ENCODE data around the gene ABL1. TPM values are rescaled to one million over a fixed set of nuclear protein-coding genes. Genes with fewer than 3 reads are reported as not detected.

ABL1 gene
- polyA plus RNA-seq, 3 donors: 73.8 to 75.8 (median 73.9) TPM

- DNase-seq (ENCODE audit: low read depth in 3 of 3, low spot score in 2 of 3): no peak
These were observed 35.7 kb downstream of the ABL1 start for GRCh38 chr9:130870491-130871381.

DNA sequence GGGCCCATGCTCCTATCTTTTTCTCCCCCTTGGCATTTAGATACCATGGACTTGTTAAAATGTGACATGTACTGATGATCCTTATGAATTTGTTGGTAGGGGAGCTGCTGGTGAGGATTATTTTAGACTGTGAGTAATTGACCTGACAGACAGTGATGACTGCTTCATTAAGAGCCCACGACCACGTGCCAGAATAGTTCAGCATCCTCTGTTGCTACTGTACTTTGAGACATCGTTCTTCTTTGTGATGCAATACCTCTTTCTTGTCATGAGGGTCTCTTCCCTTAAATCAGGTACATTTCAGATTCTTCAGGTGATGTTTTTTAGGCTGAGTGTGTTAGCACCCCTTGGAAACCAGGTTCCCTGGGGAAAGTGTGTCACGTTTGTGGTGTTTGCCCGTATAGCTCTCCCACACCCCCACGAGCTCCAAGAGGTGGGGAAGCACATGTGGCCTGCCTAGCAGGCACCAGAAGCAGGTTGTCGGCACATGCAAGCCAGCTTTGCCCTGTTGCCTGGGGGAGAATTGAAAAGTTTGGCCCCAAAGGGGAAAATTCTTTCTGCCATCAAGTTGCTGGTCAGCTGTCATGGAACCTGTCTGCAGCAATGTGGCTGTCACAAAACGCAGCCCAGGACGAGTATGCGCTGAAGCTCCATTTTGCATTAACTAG is 36.5 kb downstream of the ABL1 start:
- no peak for DNase-seq (ENCODE audit: low read depth in 3 of 3, low spot score in 2 of 3)

- DNase-seq (ENCODE audit: low read depth in 3 of 3, low spot score in 2 of 3): no peak
These were observed 37.0 kb downstream of the ABL1 start for GRCh38 chr9:130872093-130872492.

- no peak for DNase-seq (ENCODE audit: low read depth in 3 of 3, low spot score in 2 of 3)
These were observed 37.5 kb downstream of the ABL1 start for GRCh38 chr9:130872508-130872907.

GRCh38 chr9:130872912-130873503 is 38.0 kb downstream of the ABL1 start:
- no peak for DNase-seq (ENCODE audit: low read depth in 3 of 3, low spot score in 2 of 3)

- no peak for DNase-seq (ENCODE audit: low read depth in 3 of 3, low spot score in 2 of 3)
These were observed 38.9 kb downstream of the ABL1 start for GRCh38 chr9:130873966-130874365.

- DNase-seq (ENCODE audit: low read depth in 3 of 3, low spot score in 2 of 3): no peak
These were observed 39.7 kb downstream of the ABL1 start for GRCh38 chr9:130874783-130875182.

DNA sequence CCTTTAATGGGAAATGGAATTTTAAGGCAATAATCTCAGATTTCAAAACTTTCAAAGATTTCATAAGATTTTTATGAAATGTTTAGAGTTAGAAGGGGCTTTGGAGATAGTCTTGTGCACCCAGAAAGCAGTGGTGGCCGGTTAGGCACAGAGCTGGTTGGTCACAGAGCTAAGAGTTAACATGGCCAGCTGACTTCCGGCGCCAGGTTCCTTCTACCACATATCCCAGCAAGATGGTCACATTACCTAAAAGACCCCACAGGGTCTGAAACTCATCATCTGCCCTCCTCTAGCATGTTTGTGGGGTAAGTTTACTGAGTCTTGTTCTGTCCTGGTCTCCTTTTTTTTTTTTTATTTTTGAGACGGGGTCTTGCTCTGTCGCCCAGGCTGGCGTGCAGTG is 42.2 kb downstream of the ABL1 start:
- no peak for DNase-seq (ENCODE audit: low read depth in 3 of 3, low spot score in 2 of 3)

DNA sequence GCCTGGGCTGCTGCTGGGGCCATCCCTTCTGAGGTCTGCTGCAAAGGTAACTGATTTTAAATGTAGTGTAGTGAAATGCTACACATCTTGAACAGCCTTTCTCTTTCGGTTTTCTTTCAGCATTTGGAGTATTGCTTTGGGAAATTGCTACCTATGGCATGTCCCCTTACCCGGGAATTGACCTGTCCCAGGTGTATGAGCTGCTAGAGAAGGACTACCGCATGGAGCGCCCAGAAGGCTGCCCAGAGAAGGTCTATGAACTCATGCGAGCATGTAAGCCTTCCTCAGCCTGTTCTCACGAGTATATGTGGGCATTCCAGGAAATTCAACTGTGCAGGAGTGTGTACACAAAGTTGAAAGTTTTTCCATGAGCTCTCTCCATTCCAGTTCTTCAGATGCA is 43.2 kb downstream of the ABL1 start:
- DNase-seq (ENCODE audit: low read depth in 3 of 3, low spot score in 2 of 3): no peak

GRCh38 chr9:130879863-130880411 is 44.9 kb downstream of the ABL1 start:
- no peak for DNase-seq (ENCODE audit: low read depth in 3 of 3, low spot score in 2 of 3)

DNA sequence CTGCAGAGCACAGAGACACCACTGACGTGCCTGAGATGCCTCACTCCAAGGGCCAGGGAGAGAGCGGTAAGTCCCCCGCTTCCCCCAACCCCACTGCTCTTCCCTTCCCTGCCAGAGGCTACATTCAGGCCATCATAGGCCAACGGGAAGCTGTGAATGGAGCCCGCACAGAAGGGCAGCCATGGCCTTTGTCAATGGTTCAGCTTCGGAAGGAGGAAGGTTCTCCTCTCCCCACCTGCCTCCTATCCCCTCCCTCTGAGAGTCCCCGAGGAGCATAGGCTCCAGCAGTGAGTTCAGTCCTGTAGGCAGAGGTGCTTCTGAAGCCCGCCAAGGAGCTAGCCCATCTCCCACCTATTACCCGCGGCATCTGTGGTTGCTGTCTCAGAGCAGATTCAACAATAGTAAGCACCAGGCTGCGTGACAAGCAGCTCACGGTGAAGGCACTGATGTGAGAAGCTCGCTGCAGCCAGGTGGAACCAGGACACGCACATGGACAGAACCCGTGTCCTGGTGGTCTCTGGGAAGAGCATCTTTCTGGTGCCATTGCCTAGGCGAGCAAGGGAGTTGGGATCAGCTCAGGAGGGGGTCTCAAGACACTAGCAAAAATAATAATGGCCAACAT is 45.7 kb downstream of the ABL1 start:
- no peak for DNase-seq (ENCODE audit: low read depth in 3 of 3, low spot score in 2 of 3)

DNA sequence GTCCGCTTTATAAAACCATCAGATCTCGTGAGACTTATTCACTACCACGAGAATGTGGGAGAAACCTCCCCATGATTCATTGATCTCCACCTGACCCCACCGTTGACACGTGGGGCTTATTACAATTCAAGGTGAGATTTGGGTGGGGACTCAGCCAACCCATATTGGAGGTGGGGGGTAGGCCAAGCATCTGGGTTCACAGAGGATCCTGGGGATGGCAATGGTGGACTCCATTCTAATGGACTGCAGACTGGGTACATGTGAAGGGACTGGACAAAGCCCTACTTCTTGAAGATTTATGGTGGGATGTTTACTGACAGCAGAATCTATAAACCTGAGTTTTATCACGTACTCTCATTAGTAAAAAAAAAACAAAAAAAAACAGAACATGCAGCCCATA is 46.5 kb downstream of the ABL1 start:
- DNase-seq (ENCODE audit: low read depth in 3 of 3, low spot score in 2 of 3): no peak

DNA sequence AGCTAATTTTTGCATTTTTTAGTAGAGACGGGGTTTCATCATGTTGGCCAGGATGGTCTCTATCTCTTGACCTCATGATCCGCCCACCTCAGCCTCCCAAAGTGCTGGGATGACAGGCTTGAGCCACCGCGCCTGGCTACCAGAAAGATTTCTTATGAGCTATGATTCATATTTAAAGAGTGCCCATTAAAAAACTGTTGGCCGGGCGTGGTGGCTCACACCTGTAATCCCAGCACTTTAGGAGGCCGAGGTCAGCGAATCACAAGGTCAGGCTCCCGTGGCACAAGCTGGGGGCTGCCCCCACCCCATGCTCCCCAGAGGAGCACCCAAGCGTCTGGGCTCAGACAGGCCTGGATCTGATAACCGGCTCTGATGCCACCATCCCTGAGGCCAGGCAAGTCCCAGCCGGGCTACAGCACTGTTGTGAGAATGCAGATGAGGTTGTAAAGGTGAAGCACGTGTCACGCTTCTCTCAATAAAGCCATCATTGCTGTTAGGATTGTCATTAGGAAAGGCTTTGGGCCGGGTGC is 47.7 kb downstream of the ABL1 start:
- no peak for DNase-seq (ENCODE audit: low read depth in 3 of 3, low spot score in 2 of 3)

DNA sequence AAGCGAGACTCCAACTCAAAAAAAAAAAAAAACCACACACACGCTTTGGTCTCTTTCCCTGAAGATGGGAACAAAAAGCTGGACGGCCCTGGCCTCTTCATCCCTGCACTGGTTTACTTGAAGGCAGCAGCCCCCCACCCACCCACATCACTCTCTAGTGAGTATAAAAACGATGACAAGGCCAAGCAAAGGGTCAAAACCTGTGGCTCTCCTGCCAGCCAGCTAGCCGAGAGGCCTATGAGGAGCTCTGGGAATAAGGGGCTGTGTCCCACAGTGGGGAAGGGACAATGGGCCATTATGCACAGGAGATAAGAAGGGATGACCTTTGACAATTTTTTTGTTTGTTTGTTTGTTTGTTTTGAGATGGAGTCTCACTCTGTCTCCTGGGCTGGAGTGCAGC is 48.4 kb downstream of the ABL1 start:
- DNase-seq (ENCODE audit: low read depth in 3 of 3, low spot score in 2 of 3): no peak

DNA sequence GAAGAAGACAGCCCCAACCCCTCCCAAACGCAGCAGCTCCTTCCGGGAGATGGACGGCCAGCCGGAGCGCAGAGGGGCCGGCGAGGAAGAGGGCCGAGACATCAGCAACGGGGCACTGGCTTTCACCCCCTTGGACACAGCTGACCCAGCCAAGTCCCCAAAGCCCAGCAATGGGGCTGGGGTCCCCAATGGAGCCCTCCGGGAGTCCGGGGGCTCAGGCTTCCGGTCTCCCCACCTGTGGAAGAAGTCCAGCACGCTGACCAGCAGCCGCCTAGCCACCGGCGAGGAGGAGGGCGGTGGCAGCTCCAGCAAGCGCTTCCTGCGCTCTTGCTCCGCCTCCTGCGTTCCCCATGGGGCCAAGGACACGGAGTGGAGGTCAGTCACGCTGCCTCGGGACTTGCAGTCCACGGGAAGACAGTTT is 49.1 kb downstream of the ABL1 start:
- DNase-seq (ENCODE audit: low read depth in 3 of 3, low spot score in 2 of 3): no peak

DNA sequence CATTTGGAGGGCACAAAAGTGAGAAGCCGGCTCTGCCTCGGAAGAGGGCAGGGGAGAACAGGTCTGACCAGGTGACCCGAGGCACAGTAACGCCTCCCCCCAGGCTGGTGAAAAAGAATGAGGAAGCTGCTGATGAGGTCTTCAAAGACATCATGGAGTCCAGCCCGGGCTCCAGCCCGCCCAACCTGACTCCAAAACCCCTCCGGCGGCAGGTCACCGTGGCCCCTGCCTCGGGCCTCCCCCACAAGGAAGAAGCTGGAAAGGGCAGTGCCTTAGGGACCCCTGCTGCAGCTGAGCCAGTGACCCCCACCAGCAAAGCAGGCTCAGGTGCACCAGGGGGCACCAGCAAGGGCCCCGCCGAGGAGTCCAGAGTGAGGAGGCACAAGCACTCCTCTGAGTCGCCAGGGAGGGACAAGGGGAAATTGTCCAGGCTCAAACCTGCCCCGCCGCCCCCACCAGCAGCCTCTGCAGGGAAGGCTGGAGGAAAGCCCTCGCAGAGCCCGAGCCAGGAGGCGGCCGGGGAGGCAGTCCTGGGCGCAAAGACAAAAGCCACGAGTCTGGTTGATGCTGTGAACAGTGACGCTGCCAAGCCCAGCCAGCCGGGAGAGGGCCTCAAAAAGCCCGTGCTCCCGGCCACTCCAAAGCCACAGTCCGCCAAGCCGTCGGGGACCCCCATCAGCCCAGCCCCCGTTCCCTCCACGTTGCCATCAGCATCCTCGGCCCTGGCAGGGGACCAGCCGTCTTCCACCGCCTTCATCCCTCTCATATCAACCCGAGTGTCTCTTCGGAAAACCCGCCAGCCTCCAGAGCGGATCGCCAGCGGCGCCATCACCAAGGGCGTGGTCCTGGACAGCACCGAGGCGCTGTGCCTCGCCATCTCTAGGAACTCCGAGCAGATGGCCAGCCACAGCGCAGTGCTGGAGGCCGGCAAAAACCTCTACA is 49.8 kb downstream of the ABL1 start:
- no peak for DNase-seq (ENCODE audit: low read depth in 3 of 3, low spot score in 2 of 3)

- no peak for DNase-seq (ENCODE audit: low read depth in 3 of 3, low spot score in 2 of 3)
These were observed 50.7 kb downstream of the ABL1 start for GRCh38 chr9:130885484-130886375.

DNA sequence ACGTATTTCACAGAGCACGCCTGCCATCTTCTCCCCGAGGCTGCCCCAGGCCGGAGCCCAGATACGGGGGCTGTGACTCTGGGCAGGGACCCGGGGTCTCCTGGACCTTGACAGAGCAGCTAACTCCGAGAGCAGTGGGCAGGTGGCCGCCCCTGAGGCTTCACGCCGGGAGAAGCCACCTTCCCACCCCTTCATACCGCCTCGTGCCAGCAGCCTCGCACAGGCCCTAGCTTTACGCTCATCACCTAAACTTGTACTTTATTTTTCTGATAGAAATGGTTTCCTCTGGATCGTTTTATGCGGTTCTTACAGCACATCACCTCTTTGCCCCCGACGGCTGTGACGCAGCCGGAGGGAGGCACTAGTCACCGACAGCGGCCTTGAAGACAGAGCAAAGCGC is 51.9 kb downstream of the ABL1 start:
- no peak for DNase-seq (ENCODE audit: low read depth in 3 of 3, low spot score in 2 of 3)
